HG02885 (cell line): ENCODE results near the gene BRF1.

ENCODE experiments used
- ATAC-seq: cut with Tn5 transposase; IDR thresholded peaks from one replicate; pipeline ENCODE4 v1.9.1; 2021; ENCODE audit warnings: mild to moderate bottlenecking; ENCODE audit not compliant: unreplicated experiment, poor library complexity

BRF1 gene

GRCh38 chr14:105203057-105203531 lies 97.7 kb downstream of the BRF1 start:
- ATAC-seq = no peak

- ATAC-seq = no peak
Measured at GRCh38 chr14:105201925-105202513, 98.8 kb downstream of the BRF1 start.

- ATAC-seq = no peak
Measured at GRCh38 chr14:105201156-105201924, 99.5 kb downstream of the BRF1 start.

- no peak for ATAC-seq
Measured at GRCh38 chr14:105200641-105201040, 100.2 kb downstream of the BRF1 start.

- no peak for ATAC-seq
Measured at GRCh38 chr14:105200074-105200473, 100.7 kb downstream of the BRF1 start.

GRCh38 chr14:105199093-105199492 lies 101.7 kb downstream of the BRF1 start:
- ATAC-seq = no peak

- ATAC-seq = no peak
Measured at GRCh38 chr14:105198588-105198987, 102.2 kb downstream of the BRF1 start.

- no peak for ATAC-seq
Measured at GRCh38 chr14:105197211-105197641, 103.6 kb downstream of the BRF1 start.

GRCh38 chr14:105196265-105196960 lies 104.4 kb downstream of the BRF1 start:
- ATAC-seq = no peak

- ATAC-seq = no peak
Measured at GRCh38 chr14:105195522-105196264, 105.1 kb downstream of the BRF1 start.

GRCh38 chr14:105195051-105195450 lies 105.8 kb downstream of the BRF1 start:
- no peak for ATAC-seq

- no peak for ATAC-seq
Measured at GRCh38 chr14:105193916-105194782, 106.7 kb downstream of the BRF1 start.

GRCh38 chr14:105192866-105193731 lies 107.7 kb downstream of the BRF1 start:
- no peak for ATAC-seq

GRCh38 chr14:105187935-105188524 lies 112.8 kb downstream of the BRF1 start:
- no peak for ATAC-seq

GRCh38 chr14:105187116-105187515 lies 113.7 kb downstream of the BRF1 start:
- ATAC-seq = no peak

- no peak for ATAC-seq
Measured at GRCh38 chr14:105185973-105186372, 114.8 kb downstream of the BRF1 start.

GRCh38 chr14:105185001-105185400 lies 115.8 kb downstream of the BRF1 start:
- ATAC-seq = no peak

- ATAC-seq = no peak
Measured at GRCh38 chr14:105184461-105184860, 116.3 kb downstream of the BRF1 start.
